AML-193 (cell line): Measurements from ENCODE around the gene GLI3.

ENCODE experiments used
- DNase-seq, 2 experiments: peaks; one replicate each; lab custom pipeline; 2025; lab: John Stamatoyannopoulos, UW

GLI3 gene

GRCh38 chr7:42105554-42106358, 131.3 kb downstream of the GLI3 start:
- no peak for DNase-seq

GRCh38 chr7:42104694-42105093, 132.3 kb downstream of the GLI3 start:
- DNase-seq: no peak

GRCh38 chr7:42104231-42104630, 132.8 kb downstream of the GLI3 start:
- no peak for DNase-seq

GRCh38 chr7:42103456-42103855, 133.6 kb downstream of the GLI3 start:
- DNase-seq: no peak

GRCh38 chr7:42103020-42103419, 134.0 kb downstream of the GLI3 start:
- DNase-seq: no peak

GRCh38 chr7:42102301-42102700, 134.7 kb downstream of the GLI3 start:
- DNase-seq: no peak

- DNase-seq: peak in 1 of 2 experiments; percentile 0
Observed at GRCh38 chr7:42100156-42100508, 136.9 kb downstream of the GLI3 start.

GRCh38 chr7:42099470-42100155, 137.4 kb downstream of the GLI3 start:
- no peak for DNase-seq

GRCh38 chr7:42099066-42099465, 137.9 kb downstream of the GLI3 start:
- DNase-seq: no peak

GRCh38 chr7:42097752-42098151, 139.3 kb downstream of the GLI3 start:
- DNase-seq: no peak

GRCh38 chr7:42096681-42097561, 140.1 kb downstream of the GLI3 start:
- no peak for DNase-seq

- DNase-seq: no peak
Observed at GRCh38 chr7:42096268-42096667, 140.7 kb downstream of the GLI3 start.

GRCh38 chr7:42095791-42096190, 141.2 kb downstream of the GLI3 start:
- DNase-seq: no peak

- no peak for DNase-seq
Observed at GRCh38 chr7:42093349-42093905, 143.6 kb downstream of the GLI3 start.

GRCh38 chr7:42091461-42092291, 145.3 kb downstream of the GLI3 start:
- DNase-seq: no peak

- no peak for DNase-seq
Observed at GRCh38 chr7:42090806-42091205, 146.2 kb downstream of the GLI3 start.

GRCh38 chr7:42090056-42090455, 147.0 kb downstream of the GLI3 start:
- DNase-seq: no peak

GRCh38 chr7:42087616-42088015, 149.4 kb downstream of the GLI3 start:
- no peak for DNase-seq

- no peak for DNase-seq
Observed at GRCh38 chr7:42085531-42085930, 151.5 kb downstream of the GLI3 start.

GRCh38 chr7:42084263-42084662, 152.7 kb downstream of the GLI3 start:
- no peak for DNase-seq

GRCh38 chr7:42083284-42083683, 153.7 kb downstream of the GLI3 start:
- DNase-seq: no peak
